NCI-H2171 treated with DMSO at 0.1 percent for 48 hours (cell line): Measurements from ENCODE around the gene OR10K2.

Source experiments
- DNase-seq: peaks from one replicate; lab custom pipeline; 2025; lab: John Stamatoyannopoulos, UW

The OR10K2 gene

GRCh38 chr1:158371188-158371953, 54.7 kb downstream of the OR10K2 start:
- DNase-seq: no peak
